Lower leg skin (tissue), 4 donors: ENCODE results near the gene TMEM141. TPM values are rescaled to one million over a fixed set of nuclear protein-coding genes. Genes with fewer than 3 reads are reported as not detected.
"Not testable (repeated sequence)": the region's sequence is repeated elsewhere in the genome, so short reads cannot be mapped to it uniquely, and the experiment has no call there.

Source experiments
- DNase-seq, 2 donors: peaks; one replicate each; pipeline ENCODE4 v3.0.0-alpha.2; 2019; ENCODE audit warnings: low spot score in 2 of 2
- H3K4me3 ChIP-seq: fragments of 200-600 bp; sonication (generic); 2 replicates; pipeline ENCODE4 v1.5.1; 2017; ENCODE audit warnings: mild to moderate bottlenecking, low read depth; ENCODE audit not compliant: poor library complexity, severe bottlenecking
- POLR2A ChIP-seq, 2 donors: fragments of 450-650 bp; IDR thresholded peaks; one replicate each; pipeline ENCODE4 v1.6.1; 2016 to 2017; ENCODE audit warnings: antibody characterized with exemption in 2 of 2, mild to moderate bottlenecking in 1 of 2, moderate library complexity in 1 of 2
- WGBS, 2 donors: methylation state at CpG; one replicate each; pipeline ENCODE4 v1.1.5; 2018; 5-methylcytosine and 5-hydroxymethylcytosine counted together
- intact Hi-C: fragments of 100-400 bp; cut with DNase I; formaldehyde crosslinking; loops from one replicate; pipeline ENCODE4 v1.15.0; 2023; ENCODE audit warnings: low total_unique reads
- total RNA-seq, 4 donors: library from RNA; depleted of rRNA; stranded (reverse); fragments of >200 nt; gene quantifications; one replicate each; pipeline ENCODE4 v1.1.0, GENCODE V29; 2016
- TF ChIP-seq, protein P1 (sequence below), 3 donors: fragments of 450-650 bp; IDR thresholded peaks; one replicate each; pipeline ENCODE4 v1.5.1; 2016; ENCODE audit warnings: antibody characterized with exemption in 3 of 3, mild to moderate bottlenecking in 3 of 3, moderate library complexity in 2 of 3

TMEM141 gene
- total RNA-seq, 4 donors from 2014 or later = 67.7 to 120 (median 91.3) TPM

DNA sequence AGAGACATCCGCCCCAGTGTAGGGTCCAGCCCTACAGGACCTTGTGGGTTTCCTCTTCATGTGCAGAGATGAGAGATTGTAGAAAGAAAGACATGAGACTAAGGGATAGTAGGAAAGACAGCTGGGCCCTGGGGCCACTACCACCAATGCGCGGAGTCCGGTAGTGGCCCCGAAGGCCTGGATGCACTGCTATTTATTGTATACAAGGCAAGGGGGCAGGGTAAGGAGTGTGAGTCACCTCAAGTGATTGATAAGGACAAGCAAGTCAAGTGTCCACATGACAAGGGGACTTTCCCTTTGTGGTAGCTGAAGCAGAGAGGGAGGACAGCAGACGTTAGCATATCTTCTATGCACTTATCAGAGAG, 6.2 kb upstream of the TMEM141 start:
- TF ChIP-seq, protein P1, sequence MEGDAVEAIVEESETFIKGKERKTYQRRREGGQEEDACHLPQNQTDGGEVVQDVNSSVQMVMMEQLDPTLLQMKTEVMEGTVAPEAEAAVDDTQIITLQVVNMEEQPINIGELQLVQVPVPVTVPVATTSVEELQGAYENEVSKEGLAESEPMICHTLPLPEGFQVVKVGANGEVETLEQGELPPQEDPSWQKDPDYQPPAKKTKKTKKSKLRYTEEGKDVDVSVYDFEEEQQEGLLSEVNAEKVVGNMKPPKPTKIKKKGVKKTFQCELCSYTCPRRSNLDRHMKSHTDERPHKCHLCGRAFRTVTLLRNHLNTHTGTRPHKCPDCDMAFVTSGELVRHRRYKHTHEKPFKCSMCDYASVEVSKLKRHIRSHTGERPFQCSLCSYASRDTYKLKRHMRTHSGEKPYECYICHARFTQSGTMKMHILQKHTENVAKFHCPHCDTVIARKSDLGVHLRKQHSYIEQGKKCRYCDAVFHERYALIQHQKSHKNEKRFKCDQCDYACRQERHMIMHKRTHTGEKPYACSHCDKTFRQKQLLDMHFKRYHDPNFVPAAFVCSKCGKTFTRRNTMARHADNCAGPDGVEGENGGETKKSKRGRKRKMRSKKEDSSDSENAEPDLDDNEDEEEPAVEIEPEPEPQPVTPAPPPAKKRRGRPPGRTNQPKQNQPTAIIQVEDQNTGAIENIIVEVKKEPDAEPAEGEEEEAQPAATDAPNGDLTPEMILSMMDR (IDR thresholded peaks at IDR 0.05) = no peak
- H3K4me3 ChIP-seq = no peak overlapping the region
- no peak for DNase-seq
- WGBS, 2 donors = 87 to 88% methylated on average over 6 of the region's 6 CpGs
- intact Hi-C loops = loop anchor here (5.0 kb wide), 1 partner anchor 247 kb away; the partner anchor contains the start of gene FUT7

DNA sequence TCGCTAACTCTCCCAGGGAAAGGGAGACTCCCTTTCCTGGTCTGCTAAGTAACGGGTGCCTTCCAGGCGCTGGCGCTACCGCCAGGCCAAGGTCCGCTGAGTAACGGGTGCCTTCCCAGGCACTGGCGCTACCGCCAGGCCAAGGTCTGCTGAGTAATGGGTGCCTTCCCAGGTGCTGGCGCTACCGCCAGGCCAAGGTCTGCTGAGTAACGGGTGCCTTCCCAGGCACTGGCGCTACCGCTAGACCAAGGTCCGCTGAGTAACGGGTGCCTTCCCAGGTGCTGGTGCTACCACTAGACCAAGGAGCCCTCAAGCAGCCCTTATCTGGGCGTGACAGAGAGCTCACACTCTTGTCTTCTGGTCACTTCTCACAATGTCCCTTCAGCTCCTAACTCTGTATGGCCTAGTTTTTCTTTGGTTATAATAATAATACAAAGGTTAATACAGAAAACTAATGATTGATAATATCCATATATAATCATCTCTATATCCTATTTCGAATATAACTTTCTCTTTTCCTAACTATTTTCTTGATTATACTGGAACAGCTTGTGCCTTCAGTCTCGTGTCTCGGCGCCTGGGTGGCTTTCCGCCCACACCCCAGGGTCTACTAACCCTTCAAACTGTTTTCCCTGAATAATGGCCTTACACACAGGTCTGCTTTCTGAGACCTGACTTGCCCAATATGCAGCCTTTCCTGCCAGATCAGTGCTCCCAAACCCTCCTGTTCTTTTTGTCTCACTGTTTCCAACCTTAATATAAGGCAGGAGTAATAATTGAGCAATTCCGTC, 5.4 kb upstream of the TMEM141 start:
- intact Hi-C loops, H3K4me3 ChIP-seq, DNase-seq: not testable (repeated sequence)
- 76 to 81% methylated on average over 14 to 23 of the region's 23 CpGs for WGBS, 2 donors

DNA sequence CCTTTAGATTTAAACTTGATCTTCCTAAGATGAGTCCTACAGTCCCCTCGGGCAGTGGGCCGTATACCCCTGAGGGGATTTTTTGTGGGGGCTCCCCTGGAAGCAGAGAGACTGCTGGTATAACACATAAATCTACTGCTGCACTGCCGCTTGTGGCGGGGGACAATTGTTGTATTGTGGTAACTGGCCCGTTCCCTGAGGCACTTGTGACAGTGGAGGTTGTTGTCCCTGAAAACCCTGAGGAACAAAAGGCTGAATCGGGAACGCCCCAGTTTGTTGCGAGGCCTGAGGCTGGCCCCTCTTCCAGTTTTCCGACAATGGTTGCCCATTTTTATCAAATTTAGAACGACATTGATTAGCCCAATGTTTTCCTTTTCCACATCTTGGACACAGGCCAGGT, 4.7 kb upstream of the TMEM141 start:
- no peak for DNase-seq
- H3K4me3 ChIP-seq = no peak overlapping the region
- WGBS, 2 donors = 68% methylated on average over 10 of the region's 10 CpGs
- intact Hi-C loops = no loop called here
- TF ChIP-seq POLR2A (IDR thresholded peaks at IDR 0.05) = no peak
- TF ChIP-seq, protein P1 (IDR thresholded peaks at IDR 0.05) = no peak

DNA sequence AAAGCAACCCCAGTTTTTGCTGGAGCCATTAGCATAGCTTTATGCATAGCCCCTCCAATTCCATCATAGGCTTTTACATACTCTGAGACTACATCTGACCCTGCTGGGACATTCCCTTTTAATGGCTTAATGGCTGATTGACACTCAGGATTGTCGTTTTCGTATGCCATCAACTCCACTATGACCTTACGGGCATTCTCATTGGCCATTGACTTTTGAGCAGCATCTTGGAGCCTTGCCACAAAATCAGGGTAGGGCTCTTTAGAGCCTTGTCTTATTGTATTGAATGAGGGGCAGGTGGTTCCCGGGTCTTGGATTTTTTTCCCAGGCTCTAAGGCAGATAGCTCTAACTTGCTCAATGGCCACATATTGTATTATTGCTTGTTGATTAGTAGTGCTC, 4.2 kb upstream of the TMEM141 start:
- WGBS, 2 donors = 35 to 38% methylated on average over 4 of the region's 4 CpGs
- H3K4me3 ChIP-seq, intact Hi-C loops, DNase-seq: not testable (repeated sequence)

DNA sequence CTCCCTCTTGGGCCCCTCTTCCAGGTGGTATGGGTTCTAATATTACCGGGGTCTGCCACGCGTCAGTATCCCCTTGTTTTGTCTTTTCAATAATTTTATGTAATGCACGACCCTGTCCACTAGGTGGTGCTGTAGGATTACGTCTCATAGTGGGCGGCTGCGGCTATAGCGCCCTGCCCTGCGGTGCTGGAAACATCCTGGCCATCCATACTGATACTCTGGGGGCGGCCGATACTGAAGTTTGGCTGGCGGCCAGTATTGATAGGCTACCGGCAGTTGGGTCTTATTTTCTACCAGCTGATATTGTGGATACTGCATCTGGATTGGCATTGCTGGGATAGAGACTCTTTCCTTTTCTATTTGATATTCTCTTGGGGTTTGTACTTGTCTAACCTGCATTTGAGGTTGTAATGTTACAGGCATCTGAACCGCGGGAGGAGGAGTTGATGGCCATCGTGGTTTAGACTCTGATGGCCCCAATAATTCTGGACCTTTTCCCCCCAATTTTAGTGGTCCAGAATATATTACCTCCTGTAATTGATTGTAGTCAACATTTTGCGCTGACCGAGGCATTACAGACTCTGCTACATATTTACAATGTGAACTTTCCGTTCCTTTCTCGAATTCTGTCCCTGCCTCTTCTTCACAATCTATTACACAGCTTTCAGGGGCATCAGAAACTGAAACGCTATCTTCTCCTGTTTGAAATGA, 3.3 kb upstream of the TMEM141 start:
- peak in 1 of 2 donors; percentile 94 for DNase-seq
- no peak overlapping the region for H3K4me3 ChIP-seq
- TF ChIP-seq, protein P1 (IDR thresholded peaks at IDR 0.05) = peak in 1 of 3 donors; percentile 92
- TF ChIP-seq POLR2A (IDR thresholded peaks at IDR 0.05) = no peak
- 18 to 19% methylated on average over 21 of the region's 21 CpGs for WGBS, 2 donors
- intact Hi-C loops = no loop called here

DNA sequence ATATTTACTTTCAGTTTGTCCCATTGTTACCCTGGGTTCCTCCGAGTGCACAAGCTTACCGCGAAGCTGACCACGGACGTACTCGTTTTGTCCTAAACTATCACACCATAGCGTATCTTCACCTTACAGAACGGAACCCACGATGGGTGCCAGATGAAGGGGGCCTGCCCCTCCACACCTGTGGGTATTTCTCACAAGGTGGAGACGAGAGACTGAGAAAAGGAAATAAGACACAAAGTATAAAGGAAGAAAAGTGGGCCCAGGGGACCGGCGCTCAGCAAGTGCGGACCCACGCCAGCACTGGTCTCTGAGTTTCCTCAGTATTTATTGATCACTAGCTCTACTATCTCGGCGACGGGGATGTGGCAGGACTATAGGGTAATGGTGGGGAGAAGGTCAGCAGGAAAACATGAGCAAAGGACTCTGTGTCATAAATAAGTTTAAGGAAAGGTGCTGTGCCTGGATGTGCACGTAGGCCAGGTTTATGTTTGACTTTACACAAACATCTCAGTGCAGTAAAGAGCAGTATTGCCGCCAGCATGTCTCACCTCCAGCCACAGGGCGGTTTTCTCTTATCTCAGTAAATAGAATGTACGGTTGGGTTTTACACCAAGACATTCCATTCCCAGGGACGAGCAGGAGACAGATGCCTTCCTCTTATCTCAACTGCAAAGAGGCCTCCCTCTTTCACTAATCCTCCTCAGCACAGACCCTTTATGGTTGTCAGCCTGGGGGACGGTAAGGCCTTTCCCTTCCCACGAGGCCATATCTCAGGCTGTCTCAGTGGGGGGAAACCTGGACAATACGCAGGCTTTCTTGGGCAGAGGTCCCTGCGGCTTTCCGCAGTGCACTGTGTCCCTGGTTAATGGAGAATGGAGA, 2.3 kb upstream of the TMEM141 start:
- intact Hi-C loops, H3K4me3 ChIP-seq, DNase-seq: not testable (repeated sequence)
- 80 to 85% methylated on average over 27 of the region's 27 CpGs for WGBS, 2 donors

DNA sequence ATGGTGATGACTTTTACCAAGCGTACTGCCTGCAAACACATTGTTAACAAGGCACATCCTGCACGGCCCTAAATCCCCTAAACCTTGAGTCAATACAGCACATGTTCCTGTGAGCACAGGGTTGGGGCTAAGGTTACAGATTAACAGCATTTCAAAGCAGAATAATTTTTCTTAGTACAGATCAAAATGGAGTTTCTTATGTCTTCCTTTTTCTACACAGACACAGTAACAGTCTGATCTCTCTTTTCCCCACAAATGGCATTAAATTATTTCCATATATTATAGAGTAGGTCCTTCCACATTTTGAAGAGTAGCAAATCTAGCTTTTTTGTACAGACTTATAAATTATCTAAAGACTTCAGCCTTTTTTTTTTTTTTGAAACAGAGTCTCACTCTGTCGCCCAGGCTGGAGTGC, 1.6 kb upstream of the TMEM141 start:
- no peak overlapping the region for H3K4me3 ChIP-seq
- intact Hi-C loops = no loop called here
- TF ChIP-seq POLR2A (IDR thresholded peaks at IDR 0.05) = no peak
- TF ChIP-seq, protein P1 (IDR thresholded peaks at IDR 0.05) = no peak
- no peak for DNase-seq
- WGBS, 2 donors = 75 to 80% methylated on average over 3 of the region's 3 CpGs
